HT-29 (cell line): ENCODE data around the gene KRTAP4-12. TPM values are rescaled to one million over a fixed set of nuclear protein-coding genes. Genes with fewer than 3 reads are reported as not detected.
"Not testable (repeated sequence)": the region's sequence is repeated elsewhere in the genome, so short reads cannot be mapped to it uniquely, and the experiment has no call there.

Experiments
- DNase-seq: peaks from one replicate; pipeline ENCODE4 v3.0.0-alpha.2; 2015; ENCODE audit warnings: low spot score
- total RNA-seq: library from RNA; depleted of rRNA; stranded (reverse); fragments of >200 nt; shearing (Covaris generic); gene quantifications from 2 replicates; pipeline ENCODE4 v1.2.3, GENCODE V29; 2014

The KRTAP4-12 gene
- total RNA-seq, 1 experiment from 2014 or later = not detected

- no peak for DNase-seq
Observed at GRCh38 chr17:41126412-41126811, 2.4 kb upstream of the KRTAP4-12 start.

DNA sequence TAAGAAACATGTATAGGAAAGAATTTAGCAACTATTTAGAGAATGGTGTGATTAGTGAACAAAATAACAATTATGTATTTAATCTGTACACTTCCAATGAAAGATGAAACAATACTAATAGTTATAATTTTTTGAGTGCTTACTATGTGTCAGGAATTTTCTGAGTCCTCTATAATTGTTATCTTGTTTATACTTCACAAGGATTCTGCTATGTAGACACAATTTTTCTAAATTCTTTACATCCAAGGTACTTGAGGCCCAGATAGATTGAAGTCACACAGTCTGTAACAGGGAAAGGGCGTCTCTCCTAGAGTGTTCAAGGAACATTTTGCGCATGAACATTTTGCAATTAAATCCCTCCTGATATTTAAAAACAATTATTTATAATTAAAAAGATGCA is 1.1 kb upstream of the KRTAP4-12 start:
- DNase-seq = no peak

- DNase-seq = not testable (repeated sequence)
Observed at GRCh38 chr17:41123292-41123990, 541 bp downstream of the KRTAP4-12 start.

- no peak for DNase-seq
Observed at GRCh38 chr17:41121742-41122141, 2.2 kb downstream of the KRTAP4-12 start.

DNA sequence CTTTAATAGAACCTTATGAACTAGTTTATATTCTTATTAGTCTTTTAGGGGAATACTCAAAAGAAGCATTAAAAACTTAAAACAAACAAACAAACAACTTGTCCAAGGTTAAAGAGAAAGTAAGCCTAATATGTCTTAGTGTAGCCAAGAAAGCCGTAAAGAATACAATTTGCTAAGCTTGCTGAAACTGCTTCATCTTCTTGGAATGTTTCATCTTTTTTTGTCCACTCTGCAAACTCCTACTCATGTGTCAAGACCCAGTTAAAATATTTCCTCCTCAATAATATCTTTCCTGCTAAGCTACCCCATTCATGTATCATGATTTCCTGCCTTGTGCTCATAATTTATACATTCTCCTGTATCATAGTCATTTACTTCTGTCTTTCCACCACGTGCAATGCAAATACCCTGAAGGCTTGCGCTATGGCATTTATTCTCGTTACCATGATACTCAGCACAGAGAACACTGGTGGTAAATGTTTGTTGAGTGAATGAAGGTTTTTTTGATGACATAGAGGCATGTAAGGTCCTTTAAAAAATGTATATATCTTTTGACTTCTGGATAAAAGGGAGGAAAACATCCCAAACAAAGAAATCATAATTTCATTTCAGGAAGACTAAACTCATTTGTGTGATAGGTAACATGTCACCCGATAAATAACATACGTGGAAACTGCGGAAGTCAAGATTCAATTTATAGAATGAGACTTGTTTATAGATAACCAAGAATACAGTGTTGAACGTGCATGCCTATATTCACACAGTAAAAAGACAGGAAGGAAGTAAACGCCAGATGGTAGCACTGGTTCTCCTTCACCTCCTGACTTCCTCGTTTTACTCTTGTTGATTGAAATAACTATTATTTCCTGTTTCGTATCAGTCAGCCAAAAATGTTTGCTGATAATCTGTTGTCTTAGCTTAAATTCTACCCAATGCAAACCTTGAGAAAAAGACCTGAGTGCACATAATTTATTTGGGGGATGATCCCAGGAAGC is 4.0 kb downstream of the KRTAP4-12 start:
- DNase-seq = not testable (repeated sequence)

- no peak for DNase-seq
Observed at GRCh38 chr17:41118721-41119120, 5.3 kb downstream of the KRTAP4-12 start.

- DNase-seq = not testable (repeated sequence)
Observed at GRCh38 chr17:41117846-41118386, 6.1 kb downstream of the KRTAP4-12 start, which contains the start of gene KRTAP4-11. TSS of gene KRTAP4-11 (minus strand) at chr17:41118373. CDS start at chr17:41118315, 58 bp downstream.

DNA sequence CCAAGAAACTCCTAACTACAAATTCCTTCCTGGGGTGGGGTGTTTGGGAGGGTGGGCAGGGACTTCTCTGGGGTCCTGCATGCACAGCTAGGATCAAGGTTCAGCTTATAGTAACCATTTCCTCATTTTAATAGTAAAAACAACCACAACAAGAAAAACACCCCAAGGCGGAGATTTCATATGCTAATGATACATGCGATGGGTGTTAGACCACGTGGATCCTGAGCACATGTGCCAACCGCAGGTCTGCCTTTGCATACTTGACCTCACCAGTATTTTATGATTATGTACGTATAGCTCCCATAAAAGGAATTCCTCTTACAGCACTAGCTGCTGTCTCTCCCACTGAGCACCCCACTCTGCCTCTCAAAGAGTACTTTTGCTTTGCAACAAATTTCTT is 7.7 kb downstream of the KRTAP4-12 start:
- DNase-seq = no peak

- DNase-seq = no peak
Observed at GRCh38 chr17:41111151-41111885, 12.7 kb downstream of the KRTAP4-12 start.

DNA sequence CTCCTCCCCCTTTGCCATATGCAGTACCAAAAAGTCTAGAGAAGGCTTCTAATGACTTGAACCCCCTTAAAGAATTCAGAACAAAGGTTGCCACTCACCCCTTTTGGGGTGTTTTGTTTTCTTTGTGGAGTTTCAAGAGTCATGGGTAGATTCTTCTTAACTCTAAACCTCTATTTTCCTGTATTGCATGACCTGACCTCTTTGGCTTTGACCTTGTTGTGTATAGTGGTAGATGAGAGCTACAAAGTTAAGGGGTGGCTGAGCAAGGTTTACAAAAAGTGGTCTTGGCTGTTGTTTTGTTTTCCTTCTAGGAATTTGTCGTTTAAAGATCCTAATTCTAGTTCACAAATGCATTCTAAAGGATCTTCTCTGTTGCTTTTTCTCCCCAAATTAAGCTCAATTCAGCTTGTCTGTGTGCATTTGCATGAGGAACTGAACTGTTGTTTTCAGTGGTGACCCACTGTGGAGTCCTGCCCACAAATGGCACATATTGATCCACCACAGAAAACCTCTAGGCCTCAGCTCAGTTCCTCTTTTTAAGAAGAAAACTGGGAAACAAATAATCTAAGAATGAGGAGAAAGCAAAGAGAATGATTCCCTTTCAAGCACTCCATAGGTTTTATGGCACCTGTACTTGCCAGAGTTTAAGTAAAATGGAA is 15.1 kb downstream of the KRTAP4-12 start:
- DNase-seq = not testable (repeated sequence)

GRCh38 chr17:41107941-41108450 is 16.0 kb downstream of the KRTAP4-12 start:
- DNase-seq = no peak

DNA sequence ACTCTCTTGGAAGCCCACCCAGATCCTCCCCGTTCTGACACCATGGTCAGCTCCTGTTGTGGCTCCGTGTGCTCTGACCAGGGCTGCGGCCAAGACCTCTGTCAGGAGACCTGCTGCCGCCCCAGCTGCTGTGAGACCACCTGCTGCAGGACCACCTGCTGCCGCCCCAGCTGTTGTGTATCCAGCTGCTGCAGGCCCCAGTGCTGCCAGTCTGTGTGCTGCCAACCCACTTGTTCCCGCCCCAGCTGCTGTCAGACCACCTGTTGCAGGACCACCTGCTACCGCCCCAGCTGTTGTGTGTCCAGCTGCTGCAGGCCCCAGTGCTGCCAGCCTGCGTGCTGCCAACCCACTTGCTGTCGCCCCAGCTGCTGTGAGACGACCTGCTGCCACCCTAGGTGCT is 18.6 kb downstream of the KRTAP4-12 start, which contains the start of gene KRTAP4-9:
KRTAP4-9 (plus strand) TSS at position 43 of the 400 bp plus-strand sequence; CDS start at position 43, 0 bp downstream.
- DNase-seq = not testable (repeated sequence)

GRCh38 chr17:41104386-41105038 is 19.5 kb downstream of the KRTAP4-12 start:
- not testable (repeated sequence) for DNase-seq

- DNase-seq = no peak
Observed at GRCh38 chr17:41103896-41104295, 20.1 kb downstream of the KRTAP4-12 start.

DNA sequence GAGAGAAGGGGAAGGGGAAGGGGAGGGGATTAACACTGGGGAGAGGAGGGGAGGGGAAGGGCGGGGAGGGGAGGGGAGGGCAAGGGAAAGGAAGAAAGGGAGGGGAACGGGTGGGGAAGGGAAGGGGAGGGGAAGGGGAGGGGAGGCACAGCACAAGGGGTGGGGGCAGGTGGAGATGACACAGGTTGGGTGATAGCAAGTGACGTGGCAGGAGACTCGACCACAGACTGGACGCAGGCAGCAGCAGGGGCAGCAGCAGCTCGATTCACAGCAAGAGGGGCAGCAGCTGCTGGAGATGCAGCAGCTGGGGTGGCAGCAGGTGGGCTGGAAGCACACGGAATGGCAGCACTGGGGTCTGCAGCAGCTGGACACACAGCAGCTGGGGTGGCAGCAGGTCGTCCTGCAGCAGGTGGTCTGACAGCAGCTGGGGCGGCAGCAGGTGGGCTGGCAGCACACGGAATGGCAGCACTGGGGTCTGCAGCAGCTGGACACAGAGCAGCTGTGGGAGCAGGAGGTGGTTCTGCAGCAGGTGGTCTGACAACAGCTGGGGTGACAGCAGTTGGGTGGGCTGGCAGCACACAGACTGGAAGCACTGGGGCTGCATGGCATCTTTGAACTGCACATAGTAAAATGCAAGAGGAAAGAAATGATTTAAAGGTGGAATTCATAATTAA is 22.3 kb downstream of the KRTAP4-12 start, which contains the start of gene KRTAP4-16:
KRTAP4-16 (minus strand) TSS at position 624 of the 674 bp plus-strand sequence; CDS start at position 624, 0 bp downstream.
- DNase-seq = no peak

DNA sequence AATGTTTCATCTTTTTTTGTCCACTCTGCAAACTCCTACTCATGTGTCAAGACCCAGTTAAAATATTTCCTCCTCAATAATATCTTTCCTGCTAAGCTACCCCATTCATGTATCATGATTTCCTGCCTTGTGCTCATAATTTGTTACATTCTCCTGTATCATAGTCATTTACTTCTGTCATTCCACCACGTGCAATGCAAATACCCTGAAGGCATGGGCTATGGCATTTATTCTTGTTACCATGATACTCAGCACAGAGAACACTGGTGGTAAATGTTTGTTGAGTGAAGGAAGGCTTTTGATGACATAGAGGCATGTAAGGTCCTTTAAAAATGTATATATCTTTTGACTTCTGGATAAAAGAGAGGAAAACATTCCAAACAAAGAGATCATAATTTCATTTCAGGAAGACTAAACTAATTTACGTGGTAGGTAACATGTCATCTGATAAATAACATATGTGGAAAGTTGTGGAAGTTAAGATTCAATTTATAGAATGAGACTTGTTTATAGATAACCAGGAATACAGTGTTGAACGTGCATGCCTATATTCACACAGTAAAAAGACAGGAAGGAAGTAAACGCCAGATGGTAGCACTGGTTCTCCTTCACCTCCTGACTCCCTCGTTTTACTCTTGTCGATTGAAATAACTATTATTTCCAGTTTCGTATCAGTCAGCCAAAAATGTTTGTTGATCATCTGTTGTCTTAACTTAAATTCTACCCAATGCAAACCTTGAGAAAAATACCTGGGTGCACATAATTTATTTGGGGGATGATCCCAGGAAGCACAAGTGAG is 24.1 kb downstream of the KRTAP4-12 start:
- DNase-seq = not testable (repeated sequence)

- no peak for DNase-seq
Observed at GRCh38 chr17:41098481-41098880, 25.5 kb downstream of the KRTAP4-12 start.

DNA sequence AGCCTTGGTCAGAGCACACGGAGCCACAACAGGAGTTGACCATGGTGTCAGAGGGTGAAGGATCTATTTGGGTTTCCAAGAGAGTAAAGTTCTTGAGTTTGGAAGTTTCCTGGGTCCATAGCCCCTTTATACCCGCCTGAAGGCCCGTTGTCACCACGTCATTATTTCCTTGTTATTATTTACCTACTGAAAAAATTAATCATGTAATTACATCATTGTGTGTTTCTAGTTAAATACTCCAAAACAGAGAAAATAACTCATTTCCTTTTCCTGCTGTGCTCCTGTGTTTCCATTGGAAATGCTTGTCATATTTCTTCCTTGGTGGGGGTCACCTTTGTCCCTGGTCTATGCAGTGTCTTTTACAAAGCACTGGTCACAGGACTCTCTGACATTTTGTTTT is 25.9 kb downstream of the KRTAP4-12 start, which contains the start of gene KRTAP4-8:
KRTAP4-8 (minus strand) TSS at position 101 of the 400 bp plus-strand sequence; CDS start at position 43, 58 bp downstream.
- no peak for DNase-seq
